GM12878 (cell line): Measurements from ENCODE around the gene MRPL37. TPM values are rescaled to one million over a fixed set of nuclear protein-coding genes. Genes with fewer than 3 reads are reported as not detected.

Source experiments
- ATAC-seq: fragments of 200-7000 bp; cut with Tn5 transposase; 3 replicates; pipeline ENCODE4 v1.9.1; 2020; ENCODE audit warnings: mild to moderate bottlenecking, moderate library complexity
- BruUV-seq: library from RNA; stranded (reverse); fragments of 400-500 nt; replicated peaks from 2 replicates; lab custom pipeline; 2021; lab: Mats Ljungman, UMichigan
- CTCF ChIA-PET: fragments of 300-600 bp; sonication (Branson Sonifier 250); formaldehyde crosslinking; extraction: SDS; loops from one replicate; lab custom pipeline; 2021; ENCODE audit warnings: inconsistent platforms; lab: Yijun Ruan, JAX
- POLR2A ChIA-PET: fragments of 350-600 bp; formaldehyde crosslinking; extraction: SDS; loops from one replicate; lab custom pipeline; 2021; ENCODE audit warnings: inconsistent platforms; lab: Charles Lee
- RAD21 ChIA-PET: fragments of 300-600 bp; sonication (Branson Sonifier 250); formaldehyde crosslinking; loops from one replicate; lab custom pipeline; 2023; ENCODE audit warnings: antibody characterized with exemption; ENCODE audit not compliant: unreplicated experiment; lab: Charles Lee
- SMC1A ChIA-PET: fragments of 300-600 bp; sonication (Branson Sonifier 250); formaldehyde crosslinking; loops from one replicate; lab custom pipeline; 2023; ENCODE audit not compliant: unreplicated experiment, uncharacterized antibody; lab: Charles Lee
- DNase-seq: peaks from one replicate; pipeline ENCODE4 v3.0.0-alpha.2; 2011; ENCODE audit warnings: low read depth, low spot score
- FAIRE-seq: peaks from 3 replicates; lab custom pipeline; 2011; peaks lifted over from hg19 to GRCh38; lab: Jason Lieb, UNC
- H2AFZ ChIP-seq: 2 replicates; pipeline ENCODE4 v1.6.0; 2011; ENCODE audit warnings: low read depth, low read length, control low read depth; ENCODE audit not compliant: control insufficient read depth
- H3K27ac ChIP-seq: 2 replicates; pipeline ENCODE4 v1.5.1; 2011; ENCODE audit warnings: control low read depth; ENCODE audit not compliant: control insufficient read depth, insufficient read depth
- H3K27me3 ChIP-seq, 2 experiments: replicated peaks in 1 of 2; 2 replicates each; pipeline versions ENCODE4 v1.6.0 to v1.6.1; 2011; ENCODE audit warnings: low read length in 1 of 2; ENCODE audit not compliant: control insufficient read depth in 2 of 2, insufficient read depth in 2 of 2
- H3K36me3 ChIP-seq, 2 experiments: 2 replicates each; pipeline ENCODE4 v1.5.1; 2011; ENCODE audit warnings: low read length in 1 of 2; ENCODE audit not compliant: control insufficient read depth in 2 of 2, insufficient read depth in 2 of 2
- H3K4me1 ChIP-seq: 2 replicates; pipeline ENCODE4 v1.6.1; 2011; ENCODE audit warnings: mild to moderate bottlenecking, low read length, moderate library complexity, mixed read lengths; ENCODE audit not compliant: control insufficient read depth, insufficient read depth
- H3K4me2 ChIP-seq: 2 replicates; pipeline ENCODE4 v1.6.0; 2011; ENCODE audit warnings: control low read depth; ENCODE audit not compliant: control insufficient read depth, insufficient read depth
- H3K4me3 ChIP-seq: fragments of 200-600 bp; sonication (generic); 2 replicates; pipeline ENCODE4 v1.5.1; 2016
- H3K79me2 ChIP-seq: 2 replicates; pipeline ENCODE4 v1.6.0; 2011; ENCODE audit warnings: low read length; ENCODE audit not compliant: control insufficient read depth, insufficient read depth
- H3K9ac ChIP-seq: 2 replicates; pipeline ENCODE4 v1.8.0; 2011; ENCODE audit warnings: low read length, control low read depth, mixed read lengths; ENCODE audit not compliant: control insufficient read depth, insufficient read depth
- H3K9me3 ChIP-seq: replicated peaks from 3 replicates; pipeline ENCODE4 v1.5.1; 2011; ENCODE audit warnings: mild to moderate bottlenecking, low read length; ENCODE audit not compliant: control insufficient read depth, insufficient read depth
- H4K20me1 ChIP-seq: 2 replicates; pipeline ENCODE4 v1.6.0; 2011; ENCODE audit not compliant: control insufficient read depth, insufficient read depth
- BHLHE40 ChIP-seq, 2 experiments: fragments of 450-650 bp in 1 of 2; IDR thresholded peaks; 2 replicates each; pipeline ENCODE4 v1.6.1; 2011 to 2017; ENCODE audit warnings: low read depth in 2 of 2, borderline replicate concordance in 1 of 2, improper control_type of control experiment in 1 of 2, low read length in 1 of 2, mild to moderate bottlenecking in 1 of 2
- CREM ChIP-seq: IDR thresholded peaks from 2 replicates; pipeline ENCODE4 v1.6.1; 2014; ENCODE audit warnings: antibody characterized with exemption, low read depth
- EP300 ChIP-seq, 2 experiments: fragments of 150-350 bp in 1 of 2; IDR thresholded peaks; 2 replicates each; pipeline ENCODE4 v1.6.1; 2011 to 2012; ENCODE audit warnings: low read depth in 2 of 2, low read length in 2 of 2, borderline replicate concordance in 1 of 2, improper control_type of control experiment in 1 of 2, inconsistent platforms in 1 of 2; ENCODE audit not compliant: control insufficient read depth in 1 of 2
- FOXM1 ChIP-seq: IDR thresholded peaks from 2 replicates; pipeline ENCODE4 v1.6.1; 2012; ENCODE audit warnings: low read depth, mild to moderate bottlenecking, inconsistent platforms, low read length, moderate library complexity
- RFX5 ChIP-seq: IDR thresholded peaks from 2 replicates; pipeline ENCODE4 v1.6.1; 2011; ENCODE audit warnings: low read depth, low read length, improper control_type of control experiment
- SUZ12 ChIP-seq: fragments of 200-600 bp; sonication (generic); IDR thresholded peaks from one replicate; pipeline ENCODE4 v1.6.1; 2018; ENCODE audit warnings: antibody characterized with exemption, mild to moderate bottlenecking; ENCODE audit not compliant: unreplicated experiment
- TARDBP ChIP-seq: IDR thresholded peaks from 2 replicates; pipeline ENCODE4 v1.6.1; 2016; ENCODE audit warnings: borderline replicate concordance
- USF2 ChIP-seq: IDR thresholded peaks from 2 replicates; pipeline ENCODE4 v1.6.1; 2011; ENCODE audit warnings: low read depth, low read length, improper control_type of control experiment, borderline replicate concordance
- ZNF384 ChIP-seq: IDR thresholded peaks from 2 replicates; pipeline ENCODE4 v1.6.1; 2012; ENCODE audit warnings: low read depth, mild to moderate bottlenecking, low read length, improper control_type of control experiment, borderline replicate concordance
- ZNF622 ChIP-seq: fragments of 450-650 bp; IDR thresholded peaks from 2 replicates; pipeline ENCODE4 v1.6.1; 2017; ENCODE audit warnings: mild to moderate bottlenecking, inconsistent platforms
- ZSCAN29 ChIP-seq: fragments of 450-650 bp; IDR thresholded peaks from 2 replicates; pipeline ENCODE4 v1.6.1; 2017; ENCODE audit warnings: mild to moderate bottlenecking, moderate library complexity
- ZZZ3 ChIP-seq: IDR thresholded peaks from 2 replicates; pipeline ENCODE4 v1.6.1; 2011; ENCODE audit warnings: low read depth; ENCODE audit not compliant: control insufficient read depth, insufficient read length
- WGBS: methylation state at CpG from one replicate; pipeline ENCODE4 v1.1.6; 2016; ENCODE audit warnings: low lambda C conversion rate; ENCODE audit not compliant: insufficient replicate concordance, insufficient coverage; ENCODE audit errors: missing lambda C conversion rate; 5-methylcytosine and 5-hydroxymethylcytosine counted together
- in situ Hi-C: fragments of 300-500 bp; cut with MboI; formaldehyde crosslinking; loops from 9 replicates; pipeline ENCODE4 v1.14.3; 2018; ENCODE audit warnings: mixed read lengths
- intact Hi-C: fragments of 100-400 bp; cut with micrococcal nuclease; formaldehyde crosslinking; loops from one replicate; pipeline ENCODE4 v1.14.2; 2022; ENCODE audit not compliant: unreplicated experiment
- polyA plus RNA-seq, 11 experiments: library from polyadenylated mRNA; depleted of rRNA in 4 of 11; unstranded in 6 of 11; stranded (reverse) in 5 of 11; fragments of >200 nt; fragmentation: Nextera tagmentation in 4 of 11; fragmentation: Illumina TruSeq in 1 of 11; extraction: Ambion mirVana in 4 of 11; extraction: Trizol in 1 of 11; gene quantifications; 1 replicate in 1 of 11; 2 replicates in 10 of 11; pipeline versions ENCODE4 v1.2.1 to v1.2.3, GENCODE V29; 2011 to 2016; ENCODE audit warnings: inconsistent platforms in 2 of 11, missing spikeins in 2 of 11, low read depth in 1 of 11
- total RNA-seq, 4 experiments: library from RNA; depleted of rRNA in 3 of 4; stranded (reverse); fragments of >200 nt in 3 of 4; fragmentation: Illumina TruSeq in 1 of 4; extraction: Trizol in 1 of 4; gene quantifications; 2 replicates each; pipeline versions ENCODE4 v1.2.1 to v1.2.3, GENCODE V29; 2013 to 2021
- TF ChIP-seq, protein P1 (sequence below): fragments of 450-650 bp; IDR thresholded peaks from 2 replicates; pipeline ENCODE4 v1.6.1; 2016; ENCODE audit warnings: mild to moderate bottlenecking

MRPL37 gene
- total and polyA plus RNA-seq, 10 of the 15 experiments (the other 5 are each of a cell fraction or from before 2014, with no cell fraction given) = 41.4 to 217 (median 159) TPM

- TF ChIP-seq FOXM1 (no peak), BHLHE40 (IDR thresholded peaks at IDR 0.05; ENCODE audit: borderline replicate concordance in 1 of 2, low read depth in 2 of 2, low read length in 1 of 2) (no peak), ZSCAN29 (no peak), EP300 (IDR thresholded peaks at IDR 0.05; ENCODE audit: borderline replicate concordance in 1 of 2, control insufficient read depth in 1 of 2, low read depth in 2 of 2, low read length in 2 of 2) (no peak), ZZZ3 (no peak), SUZ12 (no peak), ZNF384 (no peak), TARDBP (no peak), ZNF622 (no peak), USF2 (no peak), RFX5 (no peak)
Observed at GRCh38 chr1:54262244-54262643, 62.3 kb downstream of the MRPL37 start (continued).

DNA sequence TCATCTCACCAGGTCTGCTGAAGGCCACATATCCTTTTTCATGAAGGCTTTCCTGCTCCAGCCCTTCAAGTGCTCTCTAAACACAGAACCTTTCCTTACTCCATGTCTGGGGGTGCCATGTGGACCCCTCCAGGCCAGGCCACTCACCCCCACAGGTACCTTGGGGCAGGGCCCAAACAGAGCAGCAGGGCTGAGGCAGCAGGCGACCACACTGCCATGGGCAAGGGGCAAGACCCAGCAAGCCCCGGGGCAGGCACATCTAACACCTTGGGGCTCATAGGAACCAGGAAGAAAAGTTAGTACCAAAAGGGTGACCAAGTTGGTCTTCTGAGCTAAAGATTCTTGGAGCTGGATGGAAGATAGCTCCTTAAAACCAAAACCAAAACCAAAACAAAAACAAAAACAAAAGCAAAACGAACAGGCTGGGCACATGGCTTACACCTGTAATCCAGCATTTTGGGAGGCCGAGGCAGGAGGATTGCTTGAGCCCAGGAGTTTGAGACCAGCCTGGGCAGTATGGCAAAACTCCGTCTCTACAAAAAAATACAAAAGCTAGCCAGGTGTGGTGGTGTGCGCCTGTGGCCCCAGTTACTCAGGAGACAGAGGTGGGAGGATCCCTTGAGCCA, 63.7 kb downstream of the MRPL37 start:
- DNase-seq = no peak
- in situ Hi-C loops (no loop called here), intact Hi-C loops (no loop called here)
- RAD21 ChIA-PET = interaction anchor here (0.7 to 1.1 kb wide), 2 partner anchors 10 to 89 kb away, joined by 3 read pairs; no protein-coding TSS in a partner anchor
- SMC1A ChIA-PET = no interaction called here
- CTCF ChIA-PET = interaction anchor here (0.6 to 1.0 kb wide), 2 partner anchors 9 to 225 kb away, joined by 3 to 6 read pairs; no protein-coding TSS in a partner anchor
- no TSS peak for BruUV-seq
- peaks cover 0 to 3% of the 10 kb centered on the region in 2 experiments; a peak in 2 of 4 replicates for H3K36me3 ChIP-seq
- H3K9me3 ChIP-seq = no peaks in the 10 kb centered on the region
- no peak overlapping the region for H3K27ac ChIP-seq
- no peak for FAIRE-seq
- TF ChIP-seq ZNF622 (no peak), CREM (no peak), RFX5 (no peak)
- TF ChIP-seq, protein P1, sequence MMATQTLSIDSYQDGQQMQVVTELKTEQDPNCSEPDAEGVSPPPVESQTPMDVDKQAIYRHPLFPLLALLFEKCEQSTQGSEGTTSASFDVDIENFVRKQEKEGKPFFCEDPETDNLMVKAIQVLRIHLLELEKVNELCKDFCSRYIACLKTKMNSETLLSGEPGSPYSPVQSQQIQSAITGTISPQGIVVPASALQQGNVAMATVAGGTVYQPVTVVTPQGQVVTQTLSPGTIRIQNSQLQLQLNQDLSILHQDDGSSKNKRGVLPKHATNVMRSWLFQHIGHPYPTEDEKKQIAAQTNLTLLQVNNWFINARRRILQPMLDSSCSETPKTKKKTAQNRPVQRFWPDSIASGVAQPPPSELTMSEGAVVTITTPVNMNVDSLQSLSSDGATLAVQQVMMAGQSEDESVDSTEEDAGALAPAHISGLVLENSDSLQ = no peak
- TF ChIP-seq, all 136 proteins: peak for 0
- Histone ChIP-seq H4K20me1 (no peaks in the 10 kb centered on the region; the same call in 1 of the 2 replicates), H3K79me2 (no peaks in the 10 kb centered on the region), H3K4me3 (no peak overlapping the region), H3K9ac (no peak overlapping the region), H3K27me3 (no peaks in the 10 kb centered on the region), H3K4me1 (no peaks in the 10 kb centered on the region), H2AFZ (no peak overlapping the region), H3K4me2 (no peak overlapping the region)
- 82% methylated on average over 6 of the region's 6 CpGs for WGBS
- POLR2A ChIA-PET = interaction anchor here (0.6 kb wide), 1 partner anchor 9 kb away, joined by 4 read pairs; no protein-coding TSS in a partner anchor
- ATAC-seq = no peak
